K562 (cell line): ENCODE measurements around the gene KLHL25.

Source experiments
- ADNP ChIP-seq: fragments of 200-800 bp; sonication (Bioruptor generic); IDR thresholded peaks from 2 replicates; pipeline ENCODE4 v1.6.1; 2016; ENCODE audit warnings: missing genetic modification characterization, missing compliant biosample characterization
- CHCHD3 ChIP-seq: fragments of 250-450 bp; sonication (Bioruptor Pico); IDR thresholded peaks from 2 replicates; pipeline ENCODE4 v2.1.2; 2022; ENCODE audit warnings: mild to moderate bottlenecking
- ELF1 ChIP-seq: fragments of 200-800 bp; sonication (Bioruptor generic); IDR thresholded peaks from 2 replicates; pipeline ENCODE4 v1.6.1; 2016; ENCODE audit warnings: missing genetic modification characterization, missing compliant biosample characterization
- HNRNPLL ChIP-seq: fragments of 200-400 bp; formaldehyde crosslinking; IDR thresholded peaks from 2 replicates; pipeline ENCODE4 v1.6.1; 2017; ENCODE audit warnings: low read length, low read depth, mild to moderate bottlenecking; ENCODE audit not compliant: poor library complexity, severe bottlenecking
- NFRKB ChIP-seq: fragments of 450-650 bp; IDR thresholded peaks from 2 replicates; pipeline ENCODE4 v1.6.1; 2016; ENCODE audit warnings: low read depth
- NUFIP1 ChIP-seq: fragments of 450-650 bp; IDR thresholded peaks from 2 replicates; pipeline ENCODE4 v1.6.1; 2018; ENCODE audit not compliant: partially characterized antibody
- POLR2A ChIP-seq: fragments of 450-650 bp; conservative IDR thresholded peaks from 2 replicates; pipeline ENCODE4 v1.6.1; 2016
- SMARCE1 ChIP-seq: fragments of 450-650 bp; IDR thresholded peaks from 2 replicates; pipeline ENCODE4 v1.7.1; 2016; ENCODE audit warnings: mild to moderate bottlenecking
- TSC22D4 ChIP-seq: fragments of 450-650 bp; IDR thresholded peaks from 2 replicates; pipeline ENCODE4 v1.6.1; 2016; ENCODE audit warnings: missing genetic modification characterization, missing biosample characterization, control low read depth
- TF ChIP-seq, protein P1 (sequence below): fragments of 150-350 bp; conservative IDR thresholded peaks from 2 replicates; pipeline ENCODE4 v1.6.1; 2014; ENCODE audit warnings: low read length
- TF ChIP-seq, protein P2 (sequence below): fragments of 450-650 bp; IDR thresholded peaks from 2 replicates; pipeline ENCODE4 v1.6.1; 2016; ENCODE audit warnings: low read depth, mild to moderate bottlenecking, moderate library complexity
- TF ChIP-seq, protein P3 (sequence below), 3 experiments: IDR thresholded peaks in 2 of 3; conservative IDR thresholded peaks in 1 of 3; 2 replicates each; pipeline ENCODE4 v1.5.1; 2011 to 2012; ENCODE audit warnings: low read length in 3 of 3, mild to moderate bottlenecking in 3 of 3, control low read depth in 2 of 3, improper control_type of control experiment in 1 of 3, inconsistent platforms in 1 of 3, low read depth in 1 of 3, mixed read lengths in 1 of 3, moderate library complexity in 1 of 3; ENCODE audit not compliant: insufficient read depth in 2 of 3
- TF ChIP-seq, protein P4 (sequence below), 2 experiments: fragments of 450-650 bp; formaldehyde crosslinking in 1 of 2; IDR thresholded peaks; 2 replicates each; pipeline versions ENCODE4 v1.4.0 to v1.6.1; 2014 to 2020; ENCODE audit warnings: mild to moderate bottlenecking in 2 of 2, borderline replicate concordance in 1 of 2, low read depth in 1 of 2

DNA sequence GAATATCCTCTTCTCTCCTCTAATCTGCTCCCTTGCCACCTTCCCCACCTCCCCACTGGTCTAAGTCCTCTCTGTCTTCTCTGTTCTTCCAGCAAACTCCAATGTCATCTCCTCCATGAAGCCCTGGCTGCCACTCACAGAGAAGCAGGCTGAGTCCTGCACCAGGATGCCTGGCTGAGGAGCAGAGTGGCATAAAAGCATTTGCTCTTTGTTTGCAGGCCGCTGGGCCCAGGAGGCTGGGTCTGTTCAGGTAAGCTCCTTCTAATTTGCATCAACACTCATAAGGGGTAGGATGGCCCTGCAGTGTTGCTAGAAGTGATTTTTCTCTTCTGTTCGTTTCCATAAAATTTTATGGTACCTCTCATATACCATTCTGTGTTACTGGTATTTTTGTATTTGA lies 43.2 kb upstream of the KLHL25 start:
- TF ChIP-seq, protein P1, sequence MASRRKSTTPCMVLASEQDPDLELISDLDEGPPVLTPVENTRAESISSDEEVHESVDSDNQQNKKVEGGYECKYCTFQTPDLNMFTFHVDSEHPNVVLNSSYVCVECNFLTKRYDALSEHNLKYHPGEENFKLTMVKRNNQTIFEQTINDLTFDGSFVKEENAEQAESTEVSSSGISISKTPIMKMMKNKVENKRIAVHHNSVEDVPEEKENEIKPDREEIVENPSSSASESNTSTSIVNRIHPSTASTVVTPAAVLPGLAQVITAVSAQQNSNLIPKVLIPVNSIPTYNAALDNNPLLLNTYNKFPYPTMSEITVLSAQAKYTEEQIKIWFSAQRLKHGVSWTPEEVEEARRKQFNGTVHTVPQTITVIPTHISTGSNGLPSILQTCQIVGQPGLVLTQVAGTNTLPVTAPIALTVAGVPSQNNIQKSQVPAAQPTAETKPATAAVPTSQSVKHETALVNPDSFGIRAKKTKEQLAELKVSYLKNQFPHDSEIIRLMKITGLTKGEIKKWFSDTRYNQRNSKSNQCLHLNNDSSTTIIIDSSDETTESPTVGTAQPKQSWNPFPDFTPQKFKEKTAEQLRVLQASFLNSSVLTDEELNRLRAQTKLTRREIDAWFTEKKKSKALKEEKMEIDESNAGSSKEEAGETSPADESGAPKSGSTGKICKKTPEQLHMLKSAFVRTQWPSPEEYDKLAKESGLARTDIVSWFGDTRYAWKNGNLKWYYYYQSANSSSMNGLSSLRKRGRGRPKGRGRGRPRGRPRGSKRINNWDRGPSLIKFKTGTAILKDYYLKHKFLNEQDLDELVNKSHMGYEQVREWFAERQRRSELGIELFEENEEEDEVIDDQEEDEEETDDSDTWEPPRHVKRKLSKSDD, result no peak
- no peak for TF ChIP-seq SMARCE1
- TF ChIP-seq HNRNPLL, result no peak
- TF ChIP-seq, protein P2, sequence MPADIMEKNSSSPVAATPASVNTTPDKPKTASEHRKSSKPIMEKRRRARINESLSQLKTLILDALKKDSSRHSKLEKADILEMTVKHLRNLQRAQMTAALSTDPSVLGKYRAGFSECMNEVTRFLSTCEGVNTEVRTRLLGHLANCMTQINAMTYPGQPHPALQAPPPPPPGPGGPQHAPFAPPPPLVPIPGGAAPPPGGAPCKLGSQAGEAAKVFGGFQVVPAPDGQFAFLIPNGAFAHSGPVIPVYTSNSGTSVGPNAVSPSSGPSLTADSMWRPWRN, result no peak
- TF ChIP-seq, protein P3, sequence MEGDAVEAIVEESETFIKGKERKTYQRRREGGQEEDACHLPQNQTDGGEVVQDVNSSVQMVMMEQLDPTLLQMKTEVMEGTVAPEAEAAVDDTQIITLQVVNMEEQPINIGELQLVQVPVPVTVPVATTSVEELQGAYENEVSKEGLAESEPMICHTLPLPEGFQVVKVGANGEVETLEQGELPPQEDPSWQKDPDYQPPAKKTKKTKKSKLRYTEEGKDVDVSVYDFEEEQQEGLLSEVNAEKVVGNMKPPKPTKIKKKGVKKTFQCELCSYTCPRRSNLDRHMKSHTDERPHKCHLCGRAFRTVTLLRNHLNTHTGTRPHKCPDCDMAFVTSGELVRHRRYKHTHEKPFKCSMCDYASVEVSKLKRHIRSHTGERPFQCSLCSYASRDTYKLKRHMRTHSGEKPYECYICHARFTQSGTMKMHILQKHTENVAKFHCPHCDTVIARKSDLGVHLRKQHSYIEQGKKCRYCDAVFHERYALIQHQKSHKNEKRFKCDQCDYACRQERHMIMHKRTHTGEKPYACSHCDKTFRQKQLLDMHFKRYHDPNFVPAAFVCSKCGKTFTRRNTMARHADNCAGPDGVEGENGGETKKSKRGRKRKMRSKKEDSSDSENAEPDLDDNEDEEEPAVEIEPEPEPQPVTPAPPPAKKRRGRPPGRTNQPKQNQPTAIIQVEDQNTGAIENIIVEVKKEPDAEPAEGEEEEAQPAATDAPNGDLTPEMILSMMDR (IDR thresholded peaks at IDR 0.05 in 2 of 3, conservative IDR thresholded peaks at IDR 0.05 in 1 of 3; ENCODE audit: insufficient read depth in 2 of 3, low read depth in 1 of 3, low read length in 3 of 3), result no peak
- no peak for TF ChIP-seq CHCHD3 (CRISPR knock-in tag)
- no peak for TF ChIP-seq POLR2A
- no peak for TF ChIP-seq NFRKB
- TF ChIP-seq TSC22D4 (tag), result no peak
- TF ChIP-seq, protein P4, sequence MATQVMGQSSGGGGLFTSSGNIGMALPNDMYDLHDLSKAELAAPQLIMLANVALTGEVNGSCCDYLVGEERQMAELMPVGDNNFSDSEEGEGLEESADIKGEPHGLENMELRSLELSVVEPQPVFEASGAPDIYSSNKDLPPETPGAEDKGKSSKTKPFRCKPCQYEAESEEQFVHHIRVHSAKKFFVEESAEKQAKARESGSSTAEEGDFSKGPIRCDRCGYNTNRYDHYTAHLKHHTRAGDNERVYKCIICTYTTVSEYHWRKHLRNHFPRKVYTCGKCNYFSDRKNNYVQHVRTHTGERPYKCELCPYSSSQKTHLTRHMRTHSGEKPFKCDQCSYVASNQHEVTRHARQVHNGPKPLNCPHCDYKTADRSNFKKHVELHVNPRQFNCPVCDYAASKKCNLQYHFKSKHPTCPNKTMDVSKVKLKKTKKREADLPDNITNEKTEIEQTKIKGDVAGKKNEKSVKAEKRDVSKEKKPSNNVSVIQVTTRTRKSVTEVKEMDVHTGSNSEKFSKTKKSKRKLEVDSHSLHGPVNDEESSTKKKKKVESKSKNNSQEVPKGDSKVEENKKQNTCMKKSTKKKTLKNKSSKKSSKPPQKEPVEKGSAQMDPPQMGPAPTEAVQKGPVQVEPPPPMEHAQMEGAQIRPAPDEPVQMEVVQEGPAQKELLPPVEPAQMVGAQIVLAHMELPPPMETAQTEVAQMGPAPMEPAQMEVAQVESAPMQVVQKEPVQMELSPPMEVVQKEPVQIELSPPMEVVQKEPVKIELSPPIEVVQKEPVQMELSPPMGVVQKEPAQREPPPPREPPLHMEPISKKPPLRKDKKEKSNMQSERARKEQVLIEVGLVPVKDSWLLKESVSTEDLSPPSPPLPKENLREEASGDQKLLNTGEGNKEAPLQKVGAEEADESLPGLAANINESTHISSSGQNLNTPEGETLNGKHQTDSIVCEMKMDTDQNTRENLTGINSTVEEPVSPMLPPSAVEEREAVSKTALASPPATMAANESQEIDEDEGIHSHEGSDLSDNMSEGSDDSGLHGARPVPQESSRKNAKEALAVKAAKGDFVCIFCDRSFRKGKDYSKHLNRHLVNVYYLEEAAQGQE (IDR thresholded peaks at IDR 0.05; ENCODE audit: borderline replicate concordance), result no peak
- TF ChIP-seq, protein P4 (CRISPR knock-in tag; IDR thresholded peaks at IDR 0.05; ENCODE audit: low read depth), result no peak
- no peak for TF ChIP-seq ELF1 (tag)
- TF ChIP-seq ADNP (tag), result no peak
- no peak for TF ChIP-seq NUFIP1
